HG03457 (cell line): ENCODE results near the gene NLRP14.

ENCODE experiments used
- ATAC-seq: cut with Tn5 transposase; IDR thresholded peaks from one replicate; pipeline ENCODE4 v1.9.1; 2021; ENCODE audit warnings: moderate number of reproducible peaks; ENCODE audit not compliant: unreplicated experiment

NLRP14 gene

DNA sequence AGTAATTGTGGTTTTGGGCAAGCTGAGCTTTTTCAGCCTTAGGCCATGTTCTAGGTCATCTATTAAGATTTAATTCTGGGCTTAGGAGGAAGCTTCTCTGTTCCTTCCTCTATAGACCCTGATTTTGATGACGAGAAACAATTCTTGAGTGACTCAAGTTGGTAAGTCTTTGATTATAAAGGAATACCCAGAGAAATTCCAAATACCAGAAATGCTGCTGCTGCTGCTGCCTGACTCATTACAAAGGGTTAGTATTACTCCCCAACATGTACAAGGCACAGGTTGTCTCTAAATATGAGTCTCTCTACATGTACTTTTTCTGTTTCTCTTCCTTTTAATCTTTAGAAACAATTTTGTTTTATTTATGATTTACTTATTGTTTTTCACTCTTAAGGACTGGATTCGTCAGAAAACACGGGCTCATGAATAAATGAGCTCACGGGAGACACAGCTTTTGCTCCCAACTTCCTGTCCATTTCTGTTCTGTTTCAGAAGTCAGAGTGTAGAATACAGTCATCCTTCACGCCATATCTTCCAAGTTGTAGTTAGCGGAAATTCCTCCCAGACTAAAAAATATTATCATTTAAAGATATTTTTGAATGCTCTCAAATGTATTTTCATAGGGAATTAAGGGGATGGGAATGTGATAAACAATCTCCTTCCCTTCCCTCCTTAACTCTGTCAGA, 36.7 kb downstream of the NLRP14 start:
- no peak for ATAC-seq

DNA sequence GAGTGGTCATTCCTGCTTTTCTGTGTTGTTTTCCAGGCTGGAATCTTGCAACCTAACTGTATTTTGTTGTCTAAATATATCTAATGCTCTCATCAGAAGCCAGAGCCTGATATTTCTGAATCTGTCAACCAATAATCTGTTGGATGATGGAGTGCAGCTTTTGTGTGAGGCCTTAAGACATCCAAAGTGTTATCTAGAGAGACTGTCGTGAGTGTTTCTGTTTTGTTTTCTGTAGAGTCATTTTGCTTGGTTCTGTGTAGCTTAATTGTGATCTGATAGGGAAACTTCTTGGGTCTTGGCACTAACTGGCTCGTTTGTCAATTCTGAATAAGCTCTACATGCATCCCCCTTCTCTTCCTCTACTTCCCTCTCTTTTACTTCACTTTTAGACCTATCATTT, 37.4 kb downstream of the NLRP14 start:
- no peak for ATAC-seq

DNA sequence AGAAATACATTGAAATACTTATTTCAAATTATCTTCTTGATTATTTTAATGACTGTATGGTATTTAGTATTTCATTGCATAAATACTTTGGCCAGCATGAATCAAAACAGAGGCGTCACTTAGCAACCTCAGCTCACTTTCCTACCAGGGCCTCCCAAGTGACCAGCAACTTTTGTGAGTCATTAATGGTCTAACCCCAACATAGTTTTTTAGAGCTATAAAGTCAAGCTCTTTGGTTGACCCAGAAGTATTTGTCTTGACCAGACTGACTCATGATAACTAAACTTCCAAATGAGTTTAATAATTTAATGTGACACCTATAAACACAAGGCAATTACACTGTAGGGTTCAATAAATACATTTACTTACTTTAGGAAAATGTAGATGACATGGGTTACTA, 40.6 kb downstream of the NLRP14 start:
- ATAC-seq: no peak

DNA sequence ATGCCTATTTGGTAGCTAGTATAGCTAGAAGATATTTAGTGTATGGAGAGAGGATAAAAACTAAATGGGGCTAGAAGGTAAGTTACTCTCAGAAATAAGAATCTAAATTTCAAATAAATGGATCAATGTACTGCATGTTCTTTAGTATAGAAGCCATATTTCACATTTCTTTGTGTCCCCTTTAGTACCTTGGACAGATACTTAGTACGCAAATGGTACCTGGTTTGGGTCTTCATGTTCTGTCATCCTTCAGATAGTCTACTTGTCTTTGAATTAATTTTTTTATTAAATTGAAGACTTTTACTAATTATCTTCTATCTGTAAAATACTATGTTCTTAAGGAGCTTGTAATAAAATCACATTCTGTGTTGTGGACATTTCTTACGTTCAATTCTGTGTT, 42.3 kb downstream of the NLRP14 start:
- no peak for ATAC-seq

DNA sequence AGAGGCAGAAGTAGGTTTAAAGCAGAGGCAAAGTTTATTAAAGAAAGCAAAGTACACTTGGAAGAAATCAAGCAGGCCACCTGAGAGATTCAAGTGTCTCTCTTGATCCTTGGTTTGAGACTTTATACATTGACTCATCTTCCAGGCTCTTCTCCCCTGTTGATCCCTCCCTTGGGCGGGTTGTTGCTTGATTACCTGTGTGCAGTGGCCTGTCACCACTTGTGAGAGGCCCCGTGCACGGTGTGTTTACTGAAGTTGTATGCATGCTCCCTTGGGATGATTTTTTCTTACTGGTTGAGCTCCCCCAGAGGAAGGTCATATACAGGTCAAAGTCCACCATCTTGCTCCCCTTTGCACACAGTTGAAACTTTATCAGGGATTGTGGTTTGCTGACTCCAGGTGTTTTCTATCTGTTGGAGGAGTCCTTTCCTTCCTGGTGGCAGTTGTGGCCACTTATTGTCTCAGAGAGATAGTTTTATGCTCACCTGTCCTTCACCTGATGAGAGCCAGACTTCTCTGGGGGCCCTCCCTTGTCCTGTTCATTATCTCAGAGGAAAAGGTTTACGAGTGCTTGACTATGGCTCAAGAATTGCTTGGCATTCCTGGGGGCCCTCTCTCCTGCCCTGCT, 52.2 kb downstream of the NLRP14 start:
- no peak for ATAC-seq

DNA sequence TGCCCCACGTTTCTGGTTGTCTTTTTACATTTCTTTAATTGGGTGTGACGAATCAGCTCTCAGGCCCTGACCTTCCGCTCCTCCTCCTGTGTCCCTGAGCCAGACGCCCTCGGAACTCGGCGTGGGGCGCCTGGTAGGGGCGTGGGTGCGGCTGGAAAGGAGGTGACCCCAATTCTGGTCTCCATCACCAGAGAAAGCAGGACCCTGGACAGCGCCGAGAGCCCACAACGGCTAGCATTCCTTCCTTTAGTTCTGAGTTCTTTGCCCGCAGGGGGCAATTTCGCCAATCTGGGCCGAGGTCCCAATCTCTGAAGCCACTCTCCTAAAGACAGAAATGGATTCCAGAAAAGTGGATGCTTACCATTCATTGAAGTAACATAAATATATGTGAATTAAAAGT, 56.8 kb downstream of the NLRP14 start:
- no peak for ATAC-seq

DNA sequence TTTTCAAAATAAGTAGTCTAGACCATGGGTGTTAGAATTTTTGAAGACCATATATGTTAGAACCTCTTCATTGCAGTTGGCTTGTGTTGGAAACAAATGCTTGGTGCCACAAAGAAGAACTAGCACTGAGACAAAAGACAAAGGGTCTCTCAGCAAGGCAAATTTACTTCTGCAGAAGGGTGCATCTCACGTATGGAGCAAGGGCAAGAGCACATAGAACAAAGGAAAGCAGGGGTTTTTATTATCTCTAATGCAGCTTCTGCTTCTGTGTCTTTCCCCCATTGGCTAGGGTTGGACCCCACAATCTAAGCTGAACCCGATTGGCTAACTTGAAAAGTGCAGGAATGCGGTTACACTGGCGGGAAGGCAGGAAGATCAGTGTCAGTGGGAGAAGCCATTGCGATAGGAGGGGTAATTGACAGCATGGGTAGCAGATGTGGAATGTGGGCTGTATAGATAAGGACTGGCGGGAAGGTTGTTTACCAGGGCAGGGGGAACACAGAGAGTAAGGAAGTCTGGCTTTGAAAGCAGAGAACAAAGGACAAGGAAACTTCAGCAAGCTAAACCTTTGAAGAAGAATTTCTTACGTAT, 59.4 kb downstream of the NLRP14 start:
- no peak for ATAC-seq

DNA sequence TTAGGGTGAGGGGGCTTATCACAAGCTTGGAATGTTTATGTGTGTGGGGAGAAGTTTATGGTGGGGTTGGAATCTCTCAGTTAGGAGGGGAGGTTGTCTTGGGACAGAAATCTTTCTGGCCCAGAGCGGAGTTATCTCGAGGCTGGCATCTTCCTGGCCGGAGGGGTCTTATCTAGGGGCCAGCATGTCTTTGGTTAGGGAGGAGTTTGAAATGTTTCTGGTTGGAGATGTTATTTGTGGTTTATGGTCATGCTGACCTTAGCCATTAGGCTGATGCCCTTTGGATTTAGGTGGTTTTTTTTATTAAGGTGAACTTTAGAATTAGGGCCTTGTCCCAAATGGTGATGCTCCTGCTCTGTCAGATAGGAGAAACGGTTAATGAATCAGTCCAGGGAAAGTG, 60.6 kb downstream of the NLRP14 start:
- ATAC-seq: no peak

DNA sequence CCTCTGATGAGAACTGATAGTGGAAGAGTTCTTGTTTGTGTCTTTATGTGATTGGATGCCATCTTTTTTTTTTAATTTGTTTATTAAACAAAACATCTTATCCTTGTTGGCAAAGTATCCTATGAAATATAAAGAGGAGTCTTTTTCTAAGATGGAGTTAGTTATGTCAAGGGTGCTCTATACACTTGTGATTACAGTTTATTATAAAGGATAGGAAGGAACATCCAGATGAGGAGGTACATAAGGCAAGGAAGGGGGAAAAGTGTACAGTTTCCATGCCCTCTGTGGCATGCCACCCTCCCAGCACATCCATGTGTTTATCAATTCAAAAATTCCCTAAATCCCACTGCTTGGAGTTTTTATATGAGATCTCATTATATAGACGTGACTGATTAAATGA, 61.2 kb downstream of the NLRP14 start:
- no peak for ATAC-seq

DNA sequence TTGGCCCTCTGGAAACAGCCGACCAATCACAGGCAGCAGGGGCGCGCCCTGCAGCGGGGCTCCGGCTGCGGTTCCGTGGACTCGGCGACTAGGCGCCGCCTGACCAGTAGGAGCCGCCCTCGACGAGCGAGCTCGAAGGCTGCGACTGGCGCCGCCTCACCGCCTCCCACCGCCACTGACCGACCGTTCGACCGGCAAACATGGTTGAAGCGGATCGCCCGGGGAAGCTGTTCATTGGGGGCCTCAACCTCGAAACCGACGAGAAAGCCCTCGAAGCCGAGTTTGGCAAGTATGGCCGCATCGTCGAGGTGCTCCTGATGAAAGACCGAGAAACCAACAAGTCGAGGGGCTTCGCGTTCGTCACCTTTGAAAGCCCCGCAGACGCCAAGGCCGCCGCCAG, 68.6 kb downstream of the NLRP14 start, which contains the start of gene RBMXL2:
Gene RBMXL2, plus strand, starts transcription at position 78 of the 400 bp plus-strand sequence. Its CDS starts 123 bp downstream, at position 201.
- no peak for ATAC-seq

DNA sequence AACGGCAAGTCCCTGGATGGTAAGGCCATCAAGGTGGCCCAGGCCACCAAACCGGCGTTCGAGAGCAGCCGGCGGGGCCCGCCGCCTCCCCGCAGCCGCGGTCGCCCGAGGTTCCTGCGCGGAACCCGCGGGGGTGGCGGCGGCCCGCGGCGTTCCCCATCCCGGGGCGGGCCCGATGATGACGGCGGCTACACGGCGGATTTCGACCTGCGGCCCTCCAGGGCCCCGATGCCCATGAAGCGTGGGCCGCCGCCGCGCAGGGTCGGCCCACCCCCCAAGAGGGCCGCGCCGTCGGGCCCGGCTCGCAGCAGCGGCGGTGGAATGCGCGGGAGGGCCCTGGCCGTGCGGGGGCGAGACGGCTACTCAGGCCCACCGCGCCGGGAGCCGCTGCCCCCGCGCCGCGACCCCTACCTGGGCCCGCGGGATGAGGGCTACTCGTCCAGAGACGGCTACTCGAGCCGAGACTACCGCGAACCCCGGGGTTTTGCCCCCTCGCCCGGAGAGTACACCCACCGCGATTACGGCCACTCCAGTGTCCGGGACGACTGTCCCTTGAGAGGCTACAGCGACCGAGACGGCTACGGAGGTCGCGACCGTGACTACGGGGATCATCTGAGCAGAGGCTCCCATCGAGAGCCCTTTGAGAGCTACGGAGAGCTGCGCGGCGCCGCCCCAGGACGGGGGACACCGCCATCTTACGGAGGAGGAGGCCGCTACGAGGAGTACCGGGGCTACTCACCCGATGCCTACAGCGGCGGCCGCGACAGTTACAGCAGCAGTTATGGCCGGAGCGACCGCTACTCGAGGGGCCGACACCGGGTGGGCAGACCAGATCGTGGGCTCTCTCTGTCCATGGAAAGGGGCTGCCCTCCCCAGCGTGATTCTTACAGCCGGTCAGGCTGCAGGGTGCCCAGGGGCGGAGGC, 69.3 kb downstream of the NLRP14 start:
- no peak for ATAC-seq

DNA sequence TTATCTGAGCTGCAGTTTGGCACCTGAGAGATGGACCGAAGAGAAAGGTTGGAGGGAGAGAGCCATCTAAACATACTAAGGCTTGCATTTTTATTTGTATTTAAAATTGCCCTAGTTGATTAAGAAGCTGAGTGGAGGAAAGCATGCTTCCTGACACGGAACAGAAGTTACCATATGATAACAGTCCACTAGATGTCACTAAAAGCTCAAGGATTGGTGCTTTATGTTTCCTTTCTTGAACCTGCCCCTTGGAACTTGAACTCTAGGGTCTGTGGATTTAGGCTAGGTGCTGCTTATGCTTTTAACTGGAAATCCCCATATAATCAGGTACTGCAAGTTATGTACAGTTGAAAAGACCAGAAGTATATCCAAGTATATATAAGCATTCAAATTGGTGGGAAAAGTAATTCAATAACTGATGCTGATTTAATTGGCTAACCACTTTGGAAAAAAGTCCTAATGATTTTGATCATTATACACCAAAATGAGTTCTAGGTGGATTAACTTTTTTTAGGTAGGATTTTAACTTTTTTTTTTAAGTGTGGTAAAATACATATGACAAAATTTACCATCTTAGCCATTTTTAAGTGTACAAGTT, 78.1 kb downstream of the NLRP14 start:
- ATAC-seq: no peak

DNA sequence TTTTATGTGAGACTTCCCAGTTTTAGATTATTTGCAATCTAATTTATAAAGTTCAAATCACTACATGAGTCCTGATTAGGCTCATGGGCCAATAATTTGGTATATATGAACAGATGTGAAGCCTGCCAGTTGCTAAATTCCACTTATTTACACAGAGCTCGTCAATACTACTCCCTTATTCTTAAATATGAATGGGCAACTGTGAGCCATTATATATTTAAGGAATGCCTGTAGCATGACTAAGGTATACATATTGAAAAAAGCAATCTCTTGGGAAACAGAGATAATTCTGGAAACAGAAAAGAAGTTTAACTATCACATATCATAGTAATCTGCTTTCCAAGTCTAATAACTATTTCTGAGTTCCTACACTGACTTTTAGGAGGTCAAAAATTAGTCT, 95.5 kb downstream of the NLRP14 start:
- ATAC-seq: no peak

DNA sequence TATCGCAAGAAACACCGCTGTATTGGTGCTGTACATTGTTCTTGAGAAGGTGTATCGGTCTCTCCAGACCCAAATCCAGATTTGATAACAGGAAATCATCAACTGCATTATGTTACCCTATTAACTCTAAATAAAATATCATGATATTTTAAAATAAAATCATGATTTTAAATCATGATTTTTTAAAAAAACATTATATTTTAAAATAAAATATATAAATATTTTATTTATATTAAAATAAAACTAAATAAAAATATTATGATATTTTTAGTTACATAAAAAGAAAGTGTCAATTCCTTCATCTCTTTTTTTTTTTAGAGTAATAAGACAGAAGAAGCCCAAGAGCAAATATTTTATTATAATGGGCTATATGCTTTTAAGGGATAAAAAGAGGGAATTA, 96.1 kb downstream of the NLRP14 start:
- no peak for ATAC-seq
